Ishikawa (cell line): ENCODE results near the gene SLC6A18.

ENCODE experiments used
- CEBPB ChIP-seq: IDR thresholded peaks from 2 replicates; pipeline ENCODE4 v1.6.1; 2012
- CREB1 ChIP-seq: IDR thresholded peaks from 2 replicates; pipeline ENCODE4 v1.6.1; 2012; ENCODE audit warnings: low read depth
- EGR1 ChIP-seq: IDR thresholded peaks from 2 replicates; pipeline ENCODE4 v1.6.1; 2012
- EP300 ChIP-seq: IDR thresholded peaks from 2 replicates; pipeline ENCODE4 v1.6.1; 2012; ENCODE audit warnings: borderline replicate concordance
- FOXM1 ChIP-seq: IDR thresholded peaks from 2 replicates; pipeline ENCODE4 v1.6.1; 2012; ENCODE audit warnings: low read depth, borderline replicate concordance
- MAX ChIP-seq: IDR thresholded peaks from 2 replicates; pipeline ENCODE4 v1.6.1; 2012
- NFIC ChIP-seq: IDR thresholded peaks from 2 replicates; pipeline ENCODE4 v1.6.1; 2012
- RAD21 ChIP-seq: IDR thresholded peaks from 2 replicates; pipeline ENCODE4 v1.6.1; 2012; ENCODE audit warnings: low read depth
- REST ChIP-seq: IDR thresholded peaks from 2 replicates; pipeline ENCODE4 v1.6.1; 2012; ENCODE audit warnings: low read depth, mild to moderate bottlenecking
- TAF1 ChIP-seq: IDR thresholded peaks from 2 replicates; pipeline ENCODE4 v1.6.1; 2012; ENCODE audit warnings: low read depth, mild to moderate bottlenecking
- TCF12 ChIP-seq: IDR thresholded peaks from 2 replicates; pipeline ENCODE4 v1.6.1; 2012; ENCODE audit warnings: low read depth
- TEAD4 ChIP-seq: IDR thresholded peaks from 2 replicates; pipeline ENCODE4 v1.6.1; 2012
- USF1 ChIP-seq: IDR thresholded peaks from 2 replicates; pipeline ENCODE4 v1.6.1; 2012
- YY1 ChIP-seq: IDR thresholded peaks from 2 replicates; pipeline ENCODE4 v1.6.1; 2012; ENCODE audit warnings: low read depth
- ZBTB7A ChIP-seq: IDR thresholded peaks from 2 replicates; pipeline ENCODE4 v1.6.1; 2012; ENCODE audit warnings: low read depth

SLC6A18 gene

GRCh38 chr5:1219098-1219767 lies 5.9 kb upstream of the SLC6A18 start:
- no peak for TF ChIP-seq YY1
- no peak for TF ChIP-seq EP300
- no peak for TF ChIP-seq TAF1
- no peak for TF ChIP-seq EGR1
- no peak for TF ChIP-seq USF1
- TF ChIP-seq FOXM1: no peak
- TF ChIP-seq MAX: no peak
- TF ChIP-seq CREB1: no peak
- TF ChIP-seq TEAD4: no peak
- TF ChIP-seq CEBPB: no peak
- no peak for TF ChIP-seq ZBTB7A

GRCh38 chr5:1219768-1220100 lies 5.4 kb upstream of the SLC6A18 start:
- TF ChIP-seq TAF1: no peak
- no peak for TF ChIP-seq CEBPB
- no peak for TF ChIP-seq TEAD4
- TF ChIP-seq TCF12: no peak
- no peak for TF ChIP-seq EGR1
- no peak for TF ChIP-seq USF1
- no peak for TF ChIP-seq FOXM1

- TF ChIP-seq RAD21 (no peak), FOXM1 (no peak), EP300 (no peak), YY1 (no peak), CEBPB (no peak), REST (no peak), CREB1 (no peak), TAF1 (no peak)
Measured at GRCh38 chr5:1220351-1220750, 4.8 kb upstream of the SLC6A18 start.

GRCh38 chr5:1220831-1221230 lies 4.3 kb upstream of the SLC6A18 start:
- TF ChIP-seq USF1 (0 out of 2 replicates have a peak, but pooled peaks have one; percentile 44), REST (no peak)

GRCh38 chr5:1221721-1222120 lies 3.5 kb upstream of the SLC6A18 start:
- no peak for TF ChIP-seq NFIC
- TF ChIP-seq ZBTB7A: no peak
- TF ChIP-seq MAX: no peak
- no peak for TF ChIP-seq FOXM1
- TF ChIP-seq EGR1: no peak
- no peak for TF ChIP-seq REST
- no peak for TF ChIP-seq TCF12
- no peak for TF ChIP-seq TEAD4
- TF ChIP-seq YY1: no peak
- no peak for TF ChIP-seq CEBPB
- no peak for TF ChIP-seq RAD21
